ENCODE data around the gene AZGP1. TPM values are rescaled to one million over a fixed set of nuclear protein-coding genes. Genes with fewer than 3 reads are reported as not detected.
A peak's percentile ranks its signal among the peaks of the same experiment; 100 is the strongest.

The AZGP1 gene
- total and polyA plus RNA-seq, 2 of the 13 experiments (the other 11 are each of a cell fraction or from before 2014, with no cell fraction given) = 93.8 to 229 TPM

DNA sequence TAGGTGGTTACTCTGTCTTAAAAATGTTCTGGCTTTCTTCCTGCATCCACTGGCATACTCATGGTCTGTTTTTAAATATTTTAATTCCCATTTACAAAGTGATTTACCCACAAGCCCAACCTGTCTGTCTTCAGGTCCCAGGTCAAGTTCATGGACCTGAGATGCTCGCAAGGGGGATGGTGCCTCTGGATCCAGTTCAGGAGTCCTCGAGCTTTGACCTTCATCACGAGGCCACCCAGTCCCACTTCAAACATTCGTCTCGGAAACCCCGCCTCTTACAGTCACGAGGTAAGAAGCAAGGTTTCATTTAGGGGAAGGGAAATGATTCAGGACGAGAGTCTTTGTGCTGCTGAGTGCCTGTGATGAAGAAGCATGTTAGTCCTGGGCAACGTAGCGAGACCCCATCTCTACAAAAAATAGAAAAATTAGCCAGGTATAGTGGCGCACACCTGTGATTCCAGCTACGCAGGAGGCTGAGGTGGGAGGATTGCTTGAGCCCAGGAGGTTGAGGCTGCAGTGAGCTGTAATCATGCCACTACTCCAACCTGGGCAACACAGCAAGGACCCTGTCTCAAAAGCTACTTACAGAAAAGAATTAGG is 48.3 kb upstream of the AZGP1 start (continued):
- TF ChIP-seq JDP2 (CRISPR knock-in tag; IDR thresholded peaks at IDR 0.05; ENCODE audit: borderline replicate concordance) (no peak), CREB1 (IDR thresholded peaks at IDR 0.05) (no peak), CREB1 (CRISPR knock-in tag; IDR thresholded peaks at IDR 0.05) (0 out of 2 replicates have a peak, but pooled peaks have one; percentile 19), PCBP2 (optimal IDR thresholded peaks at IDR 0.05; ENCODE audit: low read depth, low read length, poor library complexity, severe bottlenecking) (no peak), THAP11 (CRISPR knock-in tag; IDR thresholded peaks at IDR 0.05) (peak; percentile 46; the same call in 1 of the 2 replicates), ZNF761 (CRISPR knock-in tag; conservative IDR thresholded peaks at IDR 0.05) (no peak), NFKBIZ (CRISPR knock-in tag; IDR thresholded peaks at IDR 0.05) (0 out of 2 replicates have a peak, but pooled peaks have one; percentile 26), ZNF781 (CRISPR knock-in tag; IDR thresholded peaks at IDR 0.05; ENCODE audit: borderline replicate concordance, not compliant biosample characterization) (no peak), ZNF3 (CRISPR knock-in tag; IDR thresholded peaks at IDR 0.05) (no peak), SNAPC2 (CRISPR knock-in tag; IDR thresholded peaks at IDR 0.05) (no peak), GFI1 (CRISPR knock-in tag; IDR thresholded peaks at IDR 0.05; ENCODE audit: borderline replicate concordance) (no peak; the same call in 1 of the 2 replicates), TBX2 (CRISPR knock-in tag; IDR thresholded peaks at IDR 0.05; ENCODE audit: borderline replicate concordance) (peak; percentile 56; the same call in 1 of the 2 replicates), ZNF138 (CRISPR knock-in tag; IDR thresholded peaks at IDR 0.05; ENCODE audit: low read depth) (no peak), ZNF329 (CRISPR knock-in tag; IDR thresholded peaks at IDR 0.05; ENCODE audit: low read depth) (0 out of 2 replicates have a peak, but pooled peaks have one; percentile 29), ZNF644 (CRISPR knock-in tag; IDR thresholded peaks at IDR 0.05; ENCODE audit: low read depth) (no peak), ZNF670 (CRISPR knock-in tag; IDR thresholded peaks at IDR 0.05; ENCODE audit: borderline replicate concordance) (peak; percentile 77; the same call in 1 of the 2 replicates), ZNF570 (CRISPR knock-in tag; IDR thresholded peaks at IDR 0.05; ENCODE audit: borderline replicate concordance) (no peak), MED13 (CRISPR knock-in tag; IDR thresholded peaks at IDR 0.05) (no peak), TARDBP (CRISPR knock-in tag; IDR thresholded peaks at IDR 0.05) (peak; percentile 76)
- TF ChIP-seq, protein P1, sequence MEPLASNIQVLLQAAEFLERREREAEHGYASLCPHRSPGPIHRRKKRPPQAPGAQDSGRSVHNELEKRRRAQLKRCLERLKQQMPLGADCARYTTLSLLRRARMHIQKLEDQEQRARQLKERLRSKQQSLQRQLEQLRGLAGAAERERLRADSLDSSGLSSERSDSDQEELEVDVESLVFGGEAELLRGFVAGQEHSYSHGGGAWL (CRISPR knock-in tag; IDR thresholded peaks at IDR 0.05) = no peak
- TF ChIP-seq, protein P2, sequence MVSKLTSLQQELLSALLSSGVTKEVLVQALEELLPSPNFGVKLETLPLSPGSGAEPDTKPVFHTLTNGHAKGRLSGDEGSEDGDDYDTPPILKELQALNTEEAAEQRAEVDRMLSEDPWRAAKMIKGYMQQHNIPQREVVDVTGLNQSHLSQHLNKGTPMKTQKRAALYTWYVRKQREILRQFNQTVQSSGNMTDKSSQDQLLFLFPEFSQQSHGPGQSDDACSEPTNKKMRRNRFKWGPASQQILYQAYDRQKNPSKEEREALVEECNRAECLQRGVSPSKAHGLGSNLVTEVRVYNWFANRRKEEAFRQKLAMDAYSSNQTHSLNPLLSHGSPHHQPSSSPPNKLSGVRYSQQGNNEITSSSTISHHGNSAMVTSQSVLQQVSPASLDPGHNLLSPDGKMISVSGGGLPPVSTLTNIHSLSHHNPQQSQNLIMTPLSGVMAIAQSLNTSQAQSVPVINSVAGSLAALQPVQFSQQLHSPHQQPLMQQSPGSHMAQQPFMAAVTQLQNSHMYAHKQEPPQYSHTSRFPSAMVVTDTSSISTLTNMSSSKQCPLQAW (CRISPR knock-in tag; IDR thresholded peaks at IDR 0.05) = peak; percentile 64; the same call in 1 of the 2 replicates
- TF ChIP-seq, protein P3, sequence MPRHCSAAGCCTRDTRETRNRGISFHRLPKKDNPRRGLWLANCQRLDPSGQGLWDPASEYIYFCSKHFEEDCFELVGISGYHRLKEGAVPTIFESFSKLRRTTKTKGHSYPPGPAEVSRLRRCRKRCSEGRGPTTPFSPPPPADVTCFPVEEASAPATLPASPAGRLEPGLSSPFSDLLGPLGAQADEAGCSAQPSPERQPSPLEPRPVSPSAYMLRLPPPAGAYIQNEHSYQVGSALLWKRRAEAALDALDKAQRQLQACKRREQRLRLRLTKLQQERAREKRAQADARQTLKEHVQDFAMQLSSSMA (CRISPR knock-in tag; IDR thresholded peaks at IDR 0.05) = no peak
- TF ChIP-seq, protein P4, sequence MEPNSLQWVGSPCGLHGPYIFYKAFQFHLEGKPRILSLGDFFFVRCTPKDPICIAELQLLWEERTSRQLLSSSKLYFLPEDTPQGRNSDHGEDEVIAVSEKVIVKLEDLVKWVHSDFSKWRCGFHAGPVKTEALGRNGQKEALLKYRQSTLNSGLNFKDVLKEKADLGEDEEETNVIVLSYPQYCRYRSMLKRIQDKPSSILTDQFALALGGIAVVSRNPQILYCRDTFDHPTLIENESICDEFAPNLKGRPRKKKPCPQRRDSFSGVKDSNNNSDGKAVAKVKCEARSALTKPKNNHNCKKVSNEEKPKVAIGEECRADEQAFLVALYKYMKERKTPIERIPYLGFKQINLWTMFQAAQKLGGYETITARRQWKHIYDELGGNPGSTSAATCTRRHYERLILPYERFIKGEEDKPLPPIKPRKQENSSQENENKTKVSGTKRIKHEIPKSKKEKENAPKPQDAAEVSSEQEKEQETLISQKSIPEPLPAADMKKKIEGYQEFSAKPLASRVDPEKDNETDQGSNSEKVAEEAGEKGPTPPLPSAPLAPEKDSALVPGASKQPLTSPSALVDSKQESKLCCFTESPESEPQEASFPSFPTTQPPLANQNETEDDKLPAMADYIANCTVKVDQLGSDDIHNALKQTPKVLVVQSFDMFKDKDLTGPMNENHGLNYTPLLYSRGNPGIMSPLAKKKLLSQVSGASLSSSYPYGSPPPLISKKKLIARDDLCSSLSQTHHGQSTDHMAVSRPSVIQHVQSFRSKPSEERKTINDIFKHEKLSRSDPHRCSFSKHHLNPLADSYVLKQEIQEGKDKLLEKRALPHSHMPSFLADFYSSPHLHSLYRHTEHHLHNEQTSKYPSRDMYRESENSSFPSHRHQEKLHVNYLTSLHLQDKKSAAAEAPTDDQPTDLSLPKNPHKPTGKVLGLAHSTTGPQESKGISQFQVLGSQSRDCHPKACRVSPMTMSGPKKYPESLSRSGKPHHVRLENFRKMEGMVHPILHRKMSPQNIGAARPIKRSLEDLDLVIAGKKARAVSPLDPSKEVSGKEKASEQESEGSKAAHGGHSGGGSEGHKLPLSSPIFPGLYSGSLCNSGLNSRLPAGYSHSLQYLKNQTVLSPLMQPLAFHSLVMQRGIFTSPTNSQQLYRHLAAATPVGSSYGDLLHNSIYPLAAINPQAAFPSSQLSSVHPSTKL (CRISPR knock-in tag; IDR thresholded peaks at IDR 0.05) = peak; percentile 83

Measured in HepG2 (cell line).